Heart right ventricle (tissue), 16 donors: Measurements from ENCODE around the gene POLR2C. TPM values are rescaled to one million over a fixed set of nuclear protein-coding genes. Genes with fewer than 3 reads are reported as not detected.
"Not testable (repeated sequence)": the region's sequence is repeated elsewhere in the genome, so short reads cannot be mapped to it uniquely, and the experiment has no call there.

Experiments used
- ATAC-seq, 8 donors: fragments of 200-7000 bp; cut with Tn5 transposase; one replicate each; pipeline ENCODE4 v1.9.1; 2020; ENCODE audit warnings: mild to moderate bottlenecking in 8 of 8, moderate library complexity in 8 of 8, moderate number of reproducible peaks in 1 of 8
- DNase-seq, 2 donors: peaks; one replicate each; pipeline ENCODE4 v3.0.0-alpha.2; 2020
- H3K27ac ChIP-seq, 10 donors: fragments of 200-600 bp; sonication (generic) in 2 of 10; one replicate each; pipeline versions ENCODE4 v1.5.0 to v1.8.0; 2020 to 2022; ENCODE audit warnings: mild to moderate bottlenecking in 3 of 10
- H3K27me3 ChIP-seq, 7 donors: fragments of 200-600 bp; one replicate each; pipeline ENCODE4 v1.8.0; 2021 to 2022; ENCODE audit warnings: mild to moderate bottlenecking in 2 of 7
- H3K36me3 ChIP-seq, 9 donors: fragments of 200-600 bp; sonication (generic) in 1 of 9; one replicate each; pipeline versions ENCODE4 v1.5.0 to v1.8.0; 2020 to 2022; ENCODE audit warnings: mild to moderate bottlenecking in 2 of 9
- H3K4me1 ChIP-seq, 9 donors: fragments of 200-600 bp; sonication (generic) in 1 of 9; one replicate each; pipeline versions ENCODE4 v1.5.0 to v1.8.0; 2020 to 2022; ENCODE audit warnings: mild to moderate bottlenecking in 4 of 9
- H3K4me3 ChIP-seq, 10 donors: fragments of 200-600 bp; sonication (generic) in 2 of 10; one replicate each; pipeline versions ENCODE4 v1.5.0 to v1.8.0; 2020 to 2022; ENCODE audit warnings: mild to moderate bottlenecking in 7 of 10, moderate library complexity in 2 of 10
- H3K9me3 ChIP-seq, 11 donors: fragments of 200-600 bp in 10 of 11; sonication (generic) in 2 of 11; one replicate each; pipeline versions ENCODE4 v1.5.0 to v1.8.0; 2013 to 2022; ENCODE audit warnings: mild to moderate bottlenecking in 2 of 11, control low read depth in 1 of 11, moderate library complexity in 1 of 11
- CTCF ChIP-seq, 9 donors: fragments of 200-600 bp; sonication (generic) in 2 of 9; IDR thresholded peaks; one replicate each; pipeline versions ENCODE4 v1.5.0 to v1.8.0; 2021 to 2022; ENCODE audit warnings: antibody characterized with exemption in 9 of 9, mild to moderate bottlenecking in 5 of 9, moderate library complexity in 1 of 9
- WGBS, 2 donors: extraction: QIAGEN DNeasy Blood & Tissue Kit; methylation state at CpG; one replicate each; pipeline ENCODE4 v1.1.7; 2013; ENCODE audit warnings: inconsistent platforms in 1 of 2; 5-methylcytosine and 5-hydroxymethylcytosine counted together
- intact Hi-C, 10 donors: fragments of 100-400 bp; cut with DNase I; formaldehyde crosslinking; loops; one replicate each; pipeline versions ENCODE4 v1.11.1 to v1.14.2; 2022
- polyA plus RNA-seq, 2 donors: library from polyadenylated mRNA; stranded (reverse); fragments of 200-250 nt; gene quantifications; one replicate each; pipeline ENCODE4 v1.2.3, GENCODE V29; 2013
- total RNA-seq, 10 donors: library from RNA; stranded (reverse); fragmentation: NEBNext Ultra II Directional in 3 of 10; extraction: Animal tissue kit (Norgen Biotek cat#: 25700) in 3 of 10; gene quantifications; one replicate each; pipeline versions ENCODE4 v1.2.1 to v1.2.4, GENCODE V29; 2021 to 2023
- donor health status: Arrhythmogenic right ventricular cardiomyopathy.
- donor health status: ischemic (EF 13 %, LVEDD 7.1; RV severe dilation, severe dysfunction).
- donor health status: healthy with polysubstance abuse.
- donor health status: DM: no; HTN: yes; CAD: no.
- donor health status: DM: no; HTN: no; CAD: no.
- donor health status: ischemic (EF 25% LVEDD 6.9; RV normal size, moderate dysfunction).
- donor health status: ischemic (EF 25% LVEDD 5.7; RV mildly dilated, moderate dysfunction).
- donor health status: healthy.
- donor health status: DM: yes; HTN: yes; CAD: no.
- donor health status: Ischemic cardiomyopathy.
- donor health status: ischemic (EF 35%, LVEDD 5.7; RV mildly dilated, moderate dysfunction).
- donor health status: nonischemic (EF 11% LVEDD 7.7; RV severe dilation, severe dysfunction).
- donor health status: DM: yes; HTN: yes; CAD: no.
- donor health status: PGD.
- donor health status: ischemic (EF 29% LVEDD 5.4; RV normal size, mild dysfunction).
- donor health status: nonischemic (EF 23%, LVEDD 6.1; RV moderate dilation, normal function).

POLR2C gene
- total and polyA plus RNA-seq, 12 donors: 17.9 to 56.7 (median 46.1) TPM

- WGBS, 2 donors: 94 to 95% methylated on average over 4 of the region's 4 CpGs
- intact Hi-C loops: no loop called here
- Histone ChIP-seq H3K4me1 (no peaks in the 10 kb centered on the region), H3K9me3 (no peaks in the 10 kb centered on the region), H3K36me3 (no peaks in the 10 kb centered on the region), H3K27me3 (no peaks in the 10 kb centered on the region), H3K4me3 (no peak overlapping the region), H3K27ac (no peak overlapping the region)
- TF ChIP-seq CTCF (IDR thresholded peaks at IDR 0.05): no peak
- no peak for ATAC-seq
- DNase-seq: no peak
Observed at GRCh38 chr16:57493767-57494166, 31.3 kb downstream of the POLR2C start.

DNA sequence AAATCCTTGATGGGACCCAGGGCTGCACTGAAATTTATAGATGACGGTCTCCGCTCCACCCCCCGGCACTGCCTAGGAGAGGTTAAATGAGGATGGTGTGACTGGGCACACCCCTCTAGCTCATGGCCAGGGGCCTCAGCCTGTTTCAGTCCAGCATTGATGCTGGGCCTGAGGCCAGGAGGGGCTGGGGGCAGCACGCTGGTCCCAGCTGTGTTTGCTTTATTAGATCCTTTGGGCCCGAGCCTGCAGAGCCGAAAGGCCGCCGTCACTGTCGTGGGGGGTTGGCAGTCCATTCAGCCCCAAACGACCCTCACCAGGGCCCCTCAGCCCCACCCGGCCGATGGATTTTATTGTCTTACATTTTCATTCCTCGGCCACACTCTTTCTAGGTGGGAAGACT lies 34.6 kb downstream of the POLR2C start:
- no peak overlapping the region for H3K27ac ChIP-seq
- ATAC-seq (no peak), DNase-seq (no peak)
- no peaks in the 10 kb centered on the region for H3K4me1 ChIP-seq
- WGBS, 2 donors: 82 to 84% methylated on average over 13 of the region's 13 CpGs
- no peak overlapping the region for H3K4me3 ChIP-seq
- H3K27me3 ChIP-seq: no peaks in the 10 kb centered on the region
- no peaks in the 10 kb centered on the region for H3K36me3 ChIP-seq
- intact Hi-C loops: no loop called here
- no peak for TF ChIP-seq CTCF (IDR thresholded peaks at IDR 0.05)
- no peaks in the 10 kb centered on the region for H3K9me3 ChIP-seq

DNA sequence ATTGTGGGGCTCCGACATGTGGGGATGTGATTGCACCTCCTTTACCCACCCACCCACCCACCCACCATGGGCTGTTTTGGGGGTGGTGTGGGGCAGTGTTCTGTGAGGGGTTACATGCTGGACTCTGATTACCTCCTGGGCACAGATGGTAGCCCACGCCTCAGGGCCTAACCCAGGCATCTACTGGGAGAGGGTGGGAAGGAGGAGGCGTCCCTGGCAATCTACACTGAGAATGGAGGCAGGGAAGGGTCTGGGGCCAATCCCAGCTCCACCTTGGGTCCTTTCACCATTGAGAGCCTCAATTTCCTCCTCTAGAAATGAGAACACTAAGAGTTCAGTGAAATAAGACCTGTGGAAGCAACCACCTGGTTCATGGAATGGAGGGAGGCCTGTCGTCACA lies 35.6 kb downstream of the POLR2C start:
- H3K9me3 ChIP-seq: no peaks in the 10 kb centered on the region
- DNase-seq (no peak), ATAC-seq (no peak)
- 94 to 95% methylated on average over 4 of the region's 4 CpGs for WGBS, 2 donors
- H3K4me1 ChIP-seq: no peaks in the 10 kb centered on the region
- no peak overlapping the region for H3K27ac ChIP-seq
- intact Hi-C loops: no loop called here
- no peaks in the 10 kb centered on the region for H3K27me3 ChIP-seq
- H3K4me3 ChIP-seq: no peak overlapping the region
- no peak for TF ChIP-seq CTCF (IDR thresholded peaks at IDR 0.05)
- no peaks in the 10 kb centered on the region for H3K36me3 ChIP-seq

- intact Hi-C loops, ATAC-seq, H3K9me3 ChIP-seq, H3K27me3 ChIP-seq, H3K27ac ChIP-seq, H3K36me3 ChIP-seq, H3K4me3 ChIP-seq, DNase-seq, H3K4me1 ChIP-seq: not testable (repeated sequence)
- 86 to 90% methylated on average over 11 of the region's 11 CpGs for WGBS, 2 donors
Observed at GRCh38 chr16:57499941-57500340, 37.5 kb downstream of the POLR2C start.

GRCh38 chr16:57500578-57501111 lies 38.2 kb downstream of the POLR2C start:
- intact Hi-C loops: no loop called here
- DNase-seq: no peak
- TF ChIP-seq CTCF (IDR thresholded peaks at IDR 0.05): no peak

More at GRCh38 chr16:57500578-57501111, 38.2 kb downstream of the POLR2C start:
- WGBS, 2 donors: 44 to 54% methylated on average over 9 of the region's 9 CpGs
- no peak overlapping the region for H3K4me3 ChIP-seq
- H3K27ac ChIP-seq: no peak overlapping the region
- no peaks in the 10 kb centered on the region for H3K27me3 ChIP-seq
- no peaks in the 10 kb centered on the region for H3K4me1 ChIP-seq
- no peak for ATAC-seq
- H3K9me3 ChIP-seq: no peaks in the 10 kb centered on the region
- no peaks in the 10 kb centered on the region for H3K36me3 ChIP-seq
